Retinal pigment epithelial cell (primary cell): ENCODE results near the gene MAGEB6.

ENCODE experiments used
- DNase-seq: peaks from one replicate; pipeline ENCODE4 v3.0.0-alpha.2; 2010; ENCODE audit warnings: low read depth
- H3K4me3 ChIP-seq: 2 replicates; pipeline ENCODE4 v1.5.1; 2011; ENCODE audit warnings: mild to moderate bottlenecking, low read length, control low read depth, moderate library complexity
- TF ChIP-seq, protein P1 (sequence below): conservative IDR thresholded peaks from 2 replicates; pipeline ENCODE4 v1.5.1; 2011; ENCODE audit warnings: low read depth, low read length, control low read depth, inconsistent platforms

The MAGEB6 gene

GRCh38 chrX:26219351-26219750, 27.1 kb downstream of the MAGEB6 start:
- no peak overlapping the region for H3K4me3 ChIP-seq
- TF ChIP-seq, protein P1, sequence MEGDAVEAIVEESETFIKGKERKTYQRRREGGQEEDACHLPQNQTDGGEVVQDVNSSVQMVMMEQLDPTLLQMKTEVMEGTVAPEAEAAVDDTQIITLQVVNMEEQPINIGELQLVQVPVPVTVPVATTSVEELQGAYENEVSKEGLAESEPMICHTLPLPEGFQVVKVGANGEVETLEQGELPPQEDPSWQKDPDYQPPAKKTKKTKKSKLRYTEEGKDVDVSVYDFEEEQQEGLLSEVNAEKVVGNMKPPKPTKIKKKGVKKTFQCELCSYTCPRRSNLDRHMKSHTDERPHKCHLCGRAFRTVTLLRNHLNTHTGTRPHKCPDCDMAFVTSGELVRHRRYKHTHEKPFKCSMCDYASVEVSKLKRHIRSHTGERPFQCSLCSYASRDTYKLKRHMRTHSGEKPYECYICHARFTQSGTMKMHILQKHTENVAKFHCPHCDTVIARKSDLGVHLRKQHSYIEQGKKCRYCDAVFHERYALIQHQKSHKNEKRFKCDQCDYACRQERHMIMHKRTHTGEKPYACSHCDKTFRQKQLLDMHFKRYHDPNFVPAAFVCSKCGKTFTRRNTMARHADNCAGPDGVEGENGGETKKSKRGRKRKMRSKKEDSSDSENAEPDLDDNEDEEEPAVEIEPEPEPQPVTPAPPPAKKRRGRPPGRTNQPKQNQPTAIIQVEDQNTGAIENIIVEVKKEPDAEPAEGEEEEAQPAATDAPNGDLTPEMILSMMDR: no peak
- DNase-seq: no peak

- no peak for DNase-seq
- TF ChIP-seq, protein P1: no peak
- H3K4me3 ChIP-seq: no peak overlapping the region
These were observed 41.9 kb downstream of the MAGEB6 start for GRCh38 chrX:26234177-26234576.
